ENCODE data around the gene SAMD4B. TPM values are rescaled to one million over a fixed set of nuclear protein-coding genes. Genes with fewer than 3 reads are reported as not detected.

Gene SAMD4B
- total and polyA plus RNA-seq, 8 donors, result 49.9 to 136 (median 66.2) TPM

DNA sequence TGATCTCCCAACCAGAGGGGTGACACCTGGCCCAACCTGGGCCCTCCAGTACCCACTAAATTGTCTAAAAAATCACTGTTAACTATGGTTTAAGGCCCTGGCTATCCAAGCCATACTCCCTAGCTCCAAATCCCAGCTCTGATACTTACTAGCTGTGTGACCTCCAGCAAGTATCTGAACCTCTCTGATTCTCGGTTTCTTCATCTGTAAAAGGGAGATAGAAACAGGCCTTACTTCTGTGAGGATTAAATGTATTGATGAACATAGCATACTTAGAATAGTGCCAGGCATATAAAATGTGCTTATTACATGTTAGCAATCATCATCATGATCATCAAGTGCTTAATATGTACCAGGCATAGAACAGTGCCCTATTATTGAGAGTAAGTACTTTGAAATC is 26.3 kb upstream of the SAMD4B start:
- TF ChIP-seq CTCF (IDR thresholded peaks at IDR 0.05) (no peak), EP300 (IDR thresholded peaks at IDR 0.05) (no peak)
- Histone ChIP-seq H3K27ac (no peak overlapping the region), H3K4me1 (peaks cover 7 to 16% (median 12%) of the 10 kb centered on the region in 4 donors), H3K27me3 (peaks cover 0 to 4% (median 0%) of the 10 kb centered on the region in 3 donors), H3K9me3 (no peaks in the 10 kb centered on the region), H3K4me3 (no peak overlapping the region), H3K36me3 (peaks cover 0 to 28% (median 26%) of the 10 kb centered on the region in 4 donors)
- intact Hi-C loops (cut with DNase I; ENCODE audit: low total_unique reads), result no loop called here
- 97 to 100% (median 100%) methylated on average over 1 of the region's 1 CpG for WGBS, 5 donors
- DNase-seq, result no peak

- Histone ChIP-seq H3K27me3 (peaks cover 0 to 4% (median 0%) of the 10 kb centered on the region in 3 donors), H3K4me3 (no peak overlapping the region), H3K4me1 (peaks cover 7 to 16% (median 15%) of the 10 kb centered on the region in 4 donors), H3K27ac (no peak overlapping the region), H3K9me3 (no peaks in the 10 kb centered on the region), H3K36me3 (peaks cover 0 to 28% (median 26%) of the 10 kb centered on the region in 4 donors)
- 89 to 92% (median 90%) methylated on average over 8 to 12 of the region's 12 CpGs for WGBS, 5 donors
- no peak for DNase-seq
- TF ChIP-seq EP300 (IDR thresholded peaks at IDR 0.05), result no peak
- TF ChIP-seq POLR2AphosphoS5 (IDR thresholded peaks at IDR 0.05), result no peak
- no peak for TF ChIP-seq CTCF (IDR thresholded peaks at IDR 0.05)
- TF ChIP-seq POLR2A (IDR thresholded peaks at IDR 0.05), result no peak
- intact Hi-C loops (cut with DNase I; ENCODE audit: low total_unique reads), result no loop called here
Observed at GRCh38 chr19:39316627-39317321, 25.4 kb upstream of the SAMD4B start.

GRCh38 chr19:39317476-39317875 is 24.7 kb upstream of the SAMD4B start:
- intact Hi-C loops (cut with DNase I; ENCODE audit: low total_unique reads), result no loop called here
- WGBS, 5 donors, result 93 to 99% (median 96%) methylated on average over 4 of the region's 4 CpGs
- TF ChIP-seq POLR2A (IDR thresholded peaks at IDR 0.05), result no peak
- TF ChIP-seq POLR2AphosphoS5 (IDR thresholded peaks at IDR 0.05), result no peak
- no peak for TF ChIP-seq CTCF (IDR thresholded peaks at IDR 0.05)
- no peak for TF ChIP-seq EP300 (IDR thresholded peaks at IDR 0.05)

DNA sequence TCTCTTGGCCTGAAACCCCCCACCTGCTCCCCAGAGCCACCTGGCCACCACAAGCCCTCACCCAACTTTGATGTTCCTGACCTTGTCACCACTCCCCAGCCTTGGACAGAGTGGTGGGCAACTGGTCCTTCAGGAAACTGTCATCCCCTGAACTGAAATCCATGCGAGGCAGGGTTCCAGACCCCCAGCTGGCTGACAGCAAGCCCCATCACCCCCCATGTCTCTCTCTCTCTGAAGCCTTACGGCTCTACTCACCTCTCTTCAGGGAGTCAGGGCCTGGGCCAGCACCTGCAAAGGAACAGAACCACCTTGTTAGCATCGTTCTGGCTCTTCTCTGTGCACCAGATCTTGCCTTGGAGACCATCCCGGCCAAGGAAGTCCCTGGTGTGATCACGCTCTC is 24.1 kb upstream of the SAMD4B start:
- no peaks in the 10 kb centered on the region for H3K9me3 ChIP-seq
- H3K4me1 ChIP-seq, result peaks cover 7 to 16% (median 15%) of the 10 kb centered on the region in 4 donors
- no peak for DNase-seq
- peaks cover 0 to 28% (median 23%) of the 10 kb centered on the region in 4 donors for H3K36me3 ChIP-seq
- no peak overlapping the region for H3K27ac ChIP-seq
- H3K4me3 ChIP-seq, result no peak overlapping the region
- peaks cover 0 to 4% (median 0%) of the 10 kb centered on the region in 3 donors for H3K27me3 ChIP-seq
- intact Hi-C loops (cut with DNase I; ENCODE audit: low total_unique reads), result no loop called here
- no peak for TF ChIP-seq CTCF (IDR thresholded peaks at IDR 0.05)
- TF ChIP-seq EP300 (IDR thresholded peaks at IDR 0.05), result no peak
- no peak for TF ChIP-seq POLR2AphosphoS5 (IDR thresholded peaks at IDR 0.05)
- no peak for TF ChIP-seq POLR2A (IDR thresholded peaks at IDR 0.05)
- WGBS, 5 donors, result 86 to 96% (median 92%) methylated on average over 5 of the region's 5 CpGs

More at GRCh38 chr19:39317476-39317875, 24.7 kb upstream of the SAMD4B start:
- H3K27ac ChIP-seq, result no peak overlapping the region
- no peaks in the 10 kb centered on the region for H3K9me3 ChIP-seq
- H3K36me3 ChIP-seq, result peaks cover 0 to 28% (median 23%) of the 10 kb centered on the region in 4 donors
- peaks cover 0 to 4% (median 0%) of the 10 kb centered on the region in 3 donors for H3K27me3 ChIP-seq
- H3K4me3 ChIP-seq, result no peak overlapping the region
- no peak for DNase-seq
- H3K4me1 ChIP-seq, result peaks cover 7 to 16% (median 15%) of the 10 kb centered on the region in 4 donors

Data from stomach (tissue), 9 donors.